Measurements from ENCODE around the gene AADAT.
A peak's percentile ranks its signal among the peaks of the same experiment; 100 is the strongest.
"Not testable (repeated sequence)": the region's sequence is repeated elsewhere in the genome, so short reads cannot be mapped to it uniquely, and the experiment has no call there.

Gene AADAT

GRCh38 chr4:170124406-170124805, 34.6 kb upstream of the AADAT start:
- no peak overlapping the region for H3K27ac ChIP-seq
- TF ChIP-seq CTCF (conservative IDR thresholded peaks at IDR 0.05), result no peak

GRCh38 chr4:170122252-170122651, 32.5 kb upstream of the AADAT start:
- no peak for TF ChIP-seq CTCF (conservative IDR thresholded peaks at IDR 0.05)
- H3K27ac ChIP-seq, result peak overlapping the region; percentile 62

GRCh38 chr4:170114636-170115035, 24.9 kb upstream of the AADAT start:
- TF ChIP-seq CTCF (conservative IDR thresholded peaks at IDR 0.05), result no peak
- H3K27ac ChIP-seq, result no peak overlapping the region

GRCh38 chr4:170114183-170114582, 24.4 kb upstream of the AADAT start:
- not testable (repeated sequence) for H3K27ac ChIP-seq

- TF ChIP-seq CTCF (conservative IDR thresholded peaks at IDR 0.05), result no peak
- H3K27ac ChIP-seq, result no peak overlapping the region
Measured at GRCh38 chr4:170111546-170111945, 21.8 kb upstream of the AADAT start.

GRCh38 chr4:170111085-170111484, 21.3 kb upstream of the AADAT start:
- no peak overlapping the region for H3K27ac ChIP-seq
- TF ChIP-seq CTCF (conservative IDR thresholded peaks at IDR 0.05), result no peak

- no peak for TF ChIP-seq CTCF (conservative IDR thresholded peaks at IDR 0.05)
- H3K27ac ChIP-seq, result no peak overlapping the region
Measured at GRCh38 chr4:170110285-170110672, 20.5 kb upstream of the AADAT start.

- no peak overlapping the region for H3K27ac ChIP-seq
- no peak for TF ChIP-seq CTCF (conservative IDR thresholded peaks at IDR 0.05)
Measured at GRCh38 chr4:170109586-170110284, 20.0 kb upstream of the AADAT start.
